HEK293 (cell line): ENCODE measurements around the gene ENAM.
A peak's percentile ranks its signal among the peaks of the same experiment; 100 is the strongest.

Experiments used
- FEZF1 ChIP-seq: fragments of 450-650 bp; formaldehyde crosslinking; IDR thresholded peaks from 2 replicates; pipeline ENCODE4 v1.5.1; 2016; ENCODE audit warnings: missing biosample characterization, missing genetic modification characterization
- KLF9 ChIP-seq: fragments of 450-650 bp; formaldehyde crosslinking; IDR thresholded peaks from 2 replicates; pipeline ENCODE4 v1.5.1; 2016; ENCODE audit warnings: missing biosample characterization, missing genetic modification characterization, low read depth
- PRDM1 ChIP-seq: fragments of 450-650 bp; formaldehyde crosslinking; IDR thresholded peaks from 2 replicates; pipeline ENCODE4; 2016; ENCODE audit warnings: missing biosample characterization, missing genetic modification characterization
- PRDM10 ChIP-seq: fragments of 450-650 bp; formaldehyde crosslinking; IDR thresholded peaks from 2 replicates; pipeline ENCODE4 v1.5.1; 2016; ENCODE audit warnings: missing biosample characterization, missing genetic modification characterization
- REPIN1 ChIP-seq: fragments of 450-650 bp; formaldehyde crosslinking; IDR thresholded peaks from 2 replicates; pipeline ENCODE4 v1.5.1; 2017; ENCODE audit warnings: missing biosample characterization, missing genetic modification characterization, low read depth
- REST ChIP-seq: fragments of 450-650 bp; formaldehyde crosslinking; IDR thresholded peaks from 2 replicates; pipeline ENCODE4 v1.5.1; 2016; ENCODE audit warnings: missing biosample characterization, missing genetic modification characterization
- WT1 ChIP-seq: fragments of 450-650 bp; formaldehyde crosslinking; IDR thresholded peaks from 2 replicates; pipeline ENCODE4 v1.5.1; 2016; ENCODE audit warnings: missing biosample characterization, missing genetic modification characterization
- YY1 ChIP-seq: fragments of 450-650 bp; formaldehyde crosslinking; IDR thresholded peaks from 2 replicates; pipeline ENCODE4 v1.5.1; 2018; ENCODE audit warnings: missing biosample characterization, missing genetic modification characterization
- ZBTB44 ChIP-seq: fragments of 450-650 bp; IDR thresholded peaks from 2 replicates; pipeline ENCODE4 v1.5.1; 2018; ENCODE audit warnings: missing biosample characterization, mild to moderate bottlenecking, missing genetic modification characterization
- ZBTB7A ChIP-seq: fragments of 450-650 bp; formaldehyde crosslinking; IDR thresholded peaks from 2 replicates; pipeline ENCODE4 v1.5.1; 2016; ENCODE audit warnings: low read depth, missing biosample characterization, missing genetic modification characterization
- ZEB2 ChIP-seq: fragments of 450-650 bp; formaldehyde crosslinking; IDR thresholded peaks from 2 replicates; pipeline ENCODE4 v1.5.1; 2016; ENCODE audit warnings: missing biosample characterization, missing genetic modification characterization
- ZFP3 ChIP-seq: fragments of 450-650 bp; formaldehyde crosslinking; IDR thresholded peaks from 2 replicates; pipeline ENCODE4 v1.5.1; 2016; ENCODE audit warnings: low read depth, missing biosample characterization, missing genetic modification characterization
- ZNF114 ChIP-seq: fragments of 450-650 bp; formaldehyde crosslinking; IDR thresholded peaks from 2 replicates; pipeline ENCODE4 v1.5.0; 2017; ENCODE audit warnings: missing biosample characterization, missing genetic modification characterization
- ZNF132 ChIP-seq: fragments of 450-650 bp; formaldehyde crosslinking; IDR thresholded peaks from 2 replicates; pipeline ENCODE4 v1.5.1; 2017; ENCODE audit warnings: missing biosample characterization, missing genetic modification characterization, borderline replicate concordance
- ZNF140 ChIP-seq: fragments of 450-650 bp; formaldehyde crosslinking; IDR thresholded peaks from 2 replicates; pipeline ENCODE4 v1.5.1; 2016; ENCODE audit warnings: missing biosample characterization, missing genetic modification characterization
- ZNF184 ChIP-seq: fragments of 450-650 bp; IDR thresholded peaks from 2 replicates; pipeline ENCODE4 v1.5.1; 2018; ENCODE audit warnings: missing biosample characterization, mild to moderate bottlenecking, missing genetic modification characterization
- ZNF280D ChIP-seq: fragments of 450-650 bp; formaldehyde crosslinking; IDR thresholded peaks from 2 replicates; pipeline ENCODE4 v1.5.1; 2016; ENCODE audit warnings: missing biosample characterization, missing genetic modification characterization
- ZNF426 ChIP-seq: fragments of 450-650 bp; formaldehyde crosslinking; IDR thresholded peaks from 2 replicates; pipeline ENCODE4 v1.5.1; 2017; ENCODE audit warnings: missing biosample characterization, missing genetic modification characterization, mild to moderate bottlenecking, inconsistent platforms, moderate library complexity
- ZNF433 ChIP-seq: fragments of 450-650 bp; formaldehyde crosslinking; IDR thresholded peaks from 2 replicates; pipeline ENCODE4 v1.5.1; 2016; ENCODE audit warnings: missing biosample characterization, missing genetic modification characterization, low read depth
- ZNF449 ChIP-seq: fragments of 450-650 bp; formaldehyde crosslinking; IDR thresholded peaks from 2 replicates; pipeline ENCODE4 v1.5.1; 2017; ENCODE audit warnings: missing biosample characterization, mild to moderate bottlenecking, missing genetic modification characterization, moderate library complexity
- ZNF558 ChIP-seq: fragments of 450-650 bp; formaldehyde crosslinking; IDR thresholded peaks from 2 replicates; pipeline ENCODE4 v1.5.1; 2016; ENCODE audit warnings: missing biosample characterization, missing genetic modification characterization
- ZNF623 ChIP-seq: fragments of 450-650 bp; formaldehyde crosslinking; IDR thresholded peaks from 2 replicates; pipeline ENCODE4 v1.5.1; 2016; ENCODE audit warnings: missing biosample characterization, missing genetic modification characterization
- ZNF76 ChIP-seq: fragments of 450-650 bp; formaldehyde crosslinking; IDR thresholded peaks from 2 replicates; pipeline ENCODE4; 2016; ENCODE audit warnings: low read depth, missing biosample characterization, missing genetic modification characterization, borderline replicate concordance
- ZNF768 ChIP-seq: fragments of 450-650 bp; formaldehyde crosslinking; IDR thresholded peaks from 2 replicates; pipeline ENCODE4 v1.5.1; 2018; ENCODE audit warnings: missing biosample characterization, mild to moderate bottlenecking, missing genetic modification characterization
- ZNF837 ChIP-seq: fragments of 450-650 bp; formaldehyde crosslinking; IDR thresholded peaks from 2 replicates; pipeline ENCODE4 v1.5.1; 2016; ENCODE audit warnings: missing biosample characterization, missing genetic modification characterization

The ENAM gene

GRCh38 chr4:70687821-70688794, 59.6 kb downstream of the ENAM start, which contains the start of gene UTP3 (continued):
- TF ChIP-seq ZNF280D (tag by site-specific recombination) (0 out of 2 replicates have a peak, but pooled peaks have one; percentile 24), ZNF426 (tag by site-specific recombination) (no peak), ZNF768 (tag by site-specific recombination) (peak; percentile 32; the same call in 1 of the 2 replicates), ZNF114 (tag by site-specific recombination) (no peak), ZNF449 (tag by site-specific recombination) (0 out of 2 replicates have a peak, but pooled peaks have one; percentile 54), ZNF76 (tag by site-specific recombination) (peak; percentile 89), ZNF184 (peak; percentile 80; the same call in 1 of the 2 replicates), REST (peak; percentile 64; the same call in 1 of the 2 replicates), PRDM1 (peak; percentile 61; the same call in 1 of the 2 replicates), REPIN1 (tag by site-specific recombination) (peak; percentile 93), ZNF433 (tag by site-specific recombination) (no peak), ZBTB44 (peak; percentile 69), ZNF623 (tag by site-specific recombination) (peak; percentile 37), FEZF1 (tag by site-specific recombination) (peak; percentile 69), ZNF132 (tag by site-specific recombination) (no peak), WT1 (peak; percentile 40; the same call in 1 of the 2 replicates), ZNF558 (tag by site-specific recombination) (peak; percentile 86; the same call in 1 of the 2 replicates), ZNF837 (tag by site-specific recombination) (no peak), ZFP3 (tag by site-specific recombination) (no peak), PRDM10 (tag by site-specific recombination) (peak; percentile 80), KLF9 (tag by site-specific recombination) (peak; percentile 69), ZEB2 (tag by site-specific recombination) (peak; percentile 98), ZNF140 (tag by site-specific recombination) (no peak), YY1 (tag by site-specific recombination) (peak; percentile 58; the same call in 1 of the 2 replicates), ZBTB7A (tag by site-specific recombination) (peak; percentile 47; the same call in 1 of the 2 replicates)
